Measurements from ENCODE around the gene RPP40.
"Not testable (repeated sequence)": the region's sequence is repeated elsewhere in the genome, so short reads cannot be mapped to it uniquely, and the experiment has no call there.

RPP40 gene, protein sequence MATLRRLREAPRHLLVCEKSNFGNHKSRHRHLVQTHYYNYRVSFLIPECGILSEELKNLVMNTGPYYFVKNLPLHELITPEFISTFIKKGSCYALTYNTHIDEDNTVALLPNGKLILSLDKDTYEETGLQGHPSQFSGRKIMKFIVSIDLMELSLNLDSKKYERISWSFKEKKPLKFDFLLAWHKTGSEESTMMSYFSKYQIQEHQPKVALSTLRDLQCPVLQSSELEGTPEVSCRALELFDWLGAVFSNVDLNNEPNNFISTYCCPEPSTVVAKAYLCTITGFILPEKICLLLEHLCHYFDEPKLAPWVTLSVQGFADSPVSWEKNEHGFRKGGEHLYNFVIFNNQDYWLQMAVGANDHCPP

DNA sequence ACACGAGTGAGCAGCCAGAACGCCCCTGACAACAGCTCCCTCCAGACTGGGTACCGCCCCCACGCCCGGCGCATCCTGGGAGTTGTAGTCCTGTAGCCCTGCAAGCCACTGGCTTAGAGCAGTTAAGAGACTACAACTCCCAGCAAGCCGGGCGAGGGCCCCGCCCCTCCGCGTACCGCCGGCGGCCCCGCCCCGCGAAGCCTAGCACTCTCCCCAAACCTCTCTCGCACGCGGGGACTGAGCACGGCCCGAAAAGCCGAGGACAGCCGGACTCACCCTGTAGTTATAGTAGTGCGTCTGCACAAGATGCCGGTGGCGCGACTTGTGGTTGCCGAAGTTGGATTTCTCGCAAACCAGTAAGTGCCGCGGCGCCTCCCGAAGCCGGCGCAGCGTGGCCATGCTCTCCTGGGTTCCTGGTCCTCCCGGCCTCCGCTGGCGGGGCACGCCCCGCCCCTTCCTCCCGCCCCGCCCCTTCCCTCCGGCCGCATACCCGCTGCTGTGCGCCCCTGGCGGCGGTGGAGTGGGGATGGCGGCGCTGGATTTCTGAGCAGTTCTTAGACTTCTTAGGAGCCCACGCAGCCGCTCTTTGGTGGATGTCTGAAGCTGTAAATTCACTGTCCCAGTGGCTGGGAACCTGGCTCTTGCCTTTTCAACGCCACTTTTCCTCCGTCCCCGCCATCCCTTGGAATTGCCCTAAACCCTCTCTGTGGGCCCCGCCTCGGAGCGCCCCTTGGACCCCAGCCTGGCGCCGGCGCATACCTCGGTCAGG lies at the start of gene RPP40:
Gene RPP40 (minus strand): TSS at position 434 of the 769 bp plus-strand sequence. CDS start 35 bp downstream, at position 399.
- DNase-seq (ENCODE audit: low spot score), result peak; percentile 97

DNA sequence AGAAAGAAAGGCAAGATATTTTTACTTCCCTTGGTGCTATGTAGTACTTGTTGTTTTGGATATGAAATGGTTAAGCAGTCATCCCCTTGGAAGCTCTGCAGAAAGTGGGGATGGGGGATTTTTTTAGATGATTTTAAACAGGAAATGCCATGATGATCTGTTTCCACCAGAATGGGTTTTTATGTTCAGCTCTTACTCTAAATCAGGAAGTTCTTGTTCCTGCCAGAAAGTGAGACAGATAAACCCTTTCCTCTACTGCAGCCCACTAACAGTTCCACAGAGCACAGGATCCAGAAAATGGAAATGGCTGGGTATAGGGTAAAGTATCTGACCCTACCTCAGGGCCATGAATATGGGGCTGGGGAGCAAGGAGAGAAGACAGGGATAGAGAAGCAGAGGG lies 49.2 kb upstream of the RPP40 start:
- DNase-seq (ENCODE audit: low spot score), result no peak

DNA sequence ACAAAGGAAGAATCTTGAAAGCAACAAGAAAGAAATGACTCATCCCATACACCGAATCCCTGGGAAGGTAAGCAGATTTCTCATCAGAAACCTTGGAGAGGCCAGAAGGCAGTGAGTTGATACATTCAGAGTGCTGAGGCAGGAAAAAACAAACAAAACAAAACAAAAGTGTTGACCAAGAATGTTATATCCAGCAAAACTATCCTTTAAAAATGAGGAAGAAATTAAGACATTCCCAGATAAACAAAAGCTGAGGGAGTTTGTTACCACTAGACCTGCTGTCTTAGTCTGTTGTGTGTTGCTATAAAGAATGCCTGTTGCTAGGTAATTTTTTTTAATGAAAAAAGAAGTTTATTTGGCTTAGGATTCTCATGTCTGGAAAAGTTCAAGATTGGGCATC lies 47.6 kb upstream of the RPP40 start:
- DNase-seq (ENCODE audit: low spot score), result no peak

DNA sequence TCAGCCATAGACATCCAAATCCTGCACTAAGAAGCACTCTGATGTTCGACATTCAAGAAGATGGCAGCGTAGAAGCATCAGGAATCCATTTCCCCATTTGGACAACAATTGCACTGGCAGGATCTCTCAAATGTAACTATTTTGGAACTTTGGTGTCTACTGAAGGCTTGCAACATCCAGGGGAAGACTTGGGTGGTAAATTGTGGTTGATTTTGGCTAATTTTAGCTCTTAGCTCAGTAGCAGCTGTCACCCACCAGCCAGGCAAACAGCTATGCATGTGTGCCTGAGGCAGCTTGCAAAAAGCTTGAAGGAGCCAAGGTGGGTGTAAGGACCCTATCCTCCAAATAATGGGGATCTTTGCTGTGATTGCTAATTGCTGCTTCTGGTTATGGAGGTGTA lies 46.2 kb upstream of the RPP40 start:
- DNase-seq (ENCODE audit: low spot score), result no peak

DNA sequence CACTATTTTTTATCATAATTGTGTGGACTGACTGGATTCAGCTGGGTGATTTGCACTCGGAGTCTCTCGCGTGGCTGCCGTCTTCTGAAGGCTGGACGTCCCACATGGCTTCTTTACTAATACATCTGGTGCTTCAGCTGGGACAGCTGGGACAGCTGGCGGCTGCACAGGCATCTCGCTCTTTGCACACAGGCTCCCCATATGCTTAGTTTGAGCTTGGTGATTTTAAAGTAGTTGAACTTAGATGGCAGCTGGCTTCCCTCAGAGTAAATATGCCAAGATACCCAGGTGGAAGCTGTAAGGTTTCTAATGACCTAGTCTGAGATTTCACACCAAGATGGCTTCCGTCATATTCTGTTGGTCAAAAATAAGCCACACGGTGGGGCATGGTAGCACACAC lies 42.6 kb upstream of the RPP40 start:
- no peak for DNase-seq (ENCODE audit: low spot score)

DNA sequence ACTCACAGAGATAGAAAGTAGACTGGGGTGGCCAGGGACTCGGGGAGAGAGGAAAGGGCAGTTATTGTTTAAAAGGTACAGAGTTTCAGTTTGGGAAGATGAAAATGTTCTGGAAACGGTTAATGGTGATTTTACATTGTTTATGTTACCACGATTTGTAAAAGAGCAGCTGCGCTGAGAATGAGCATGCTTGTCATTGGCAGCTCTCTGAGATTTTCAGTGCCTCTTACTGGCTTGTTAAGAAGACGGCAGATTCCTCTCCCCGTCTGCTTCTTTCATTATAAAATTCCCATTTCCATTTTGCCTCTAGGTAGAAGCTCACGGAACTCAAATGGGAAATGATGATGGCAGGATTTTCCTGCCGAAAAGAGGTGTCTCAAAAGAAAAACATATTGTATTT lies 41.6 kb upstream of the RPP40 start:
- no peak for DNase-seq (ENCODE audit: low spot score)

DNA sequence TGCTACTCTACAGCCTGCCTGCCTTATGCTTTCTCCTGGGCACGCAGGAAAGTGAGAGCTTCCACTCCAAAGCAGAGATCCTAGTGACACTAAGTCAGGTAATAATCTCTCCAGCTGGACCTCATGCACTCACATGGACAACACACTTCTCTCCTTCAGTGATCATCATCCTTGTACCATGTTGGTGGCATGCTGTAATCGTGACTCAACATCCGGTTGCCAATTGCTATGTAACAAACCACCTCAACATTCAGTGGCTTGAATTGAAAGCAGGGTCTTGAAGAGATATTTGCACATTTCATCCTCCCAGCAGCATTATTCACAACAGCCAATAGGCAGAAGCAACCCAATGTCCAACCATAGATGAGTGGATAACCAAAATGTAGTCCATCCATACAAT lies 41.0 kb upstream of the RPP40 start:
- no peak for DNase-seq (ENCODE audit: low spot score)

DNA sequence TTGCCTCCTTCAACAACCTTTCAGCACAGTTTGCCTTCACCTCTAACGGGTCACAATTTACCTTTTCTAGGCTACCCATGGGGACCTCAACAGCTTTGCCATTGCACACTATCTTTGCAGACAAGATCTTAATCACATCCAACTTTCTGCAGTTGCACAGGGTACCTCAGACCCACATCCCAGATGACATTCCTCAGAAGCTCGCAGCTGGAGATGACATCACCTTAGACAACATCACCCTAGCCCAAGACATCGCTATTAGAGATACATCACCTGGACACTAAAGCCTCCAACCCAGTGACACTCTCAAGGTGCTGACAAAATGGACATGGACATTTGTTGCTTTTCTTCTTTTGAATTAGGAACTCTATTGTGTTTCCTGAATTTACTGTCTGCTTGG lies 38.6 kb upstream of the RPP40 start:
- no peak for DNase-seq (ENCODE audit: low spot score)

DNA sequence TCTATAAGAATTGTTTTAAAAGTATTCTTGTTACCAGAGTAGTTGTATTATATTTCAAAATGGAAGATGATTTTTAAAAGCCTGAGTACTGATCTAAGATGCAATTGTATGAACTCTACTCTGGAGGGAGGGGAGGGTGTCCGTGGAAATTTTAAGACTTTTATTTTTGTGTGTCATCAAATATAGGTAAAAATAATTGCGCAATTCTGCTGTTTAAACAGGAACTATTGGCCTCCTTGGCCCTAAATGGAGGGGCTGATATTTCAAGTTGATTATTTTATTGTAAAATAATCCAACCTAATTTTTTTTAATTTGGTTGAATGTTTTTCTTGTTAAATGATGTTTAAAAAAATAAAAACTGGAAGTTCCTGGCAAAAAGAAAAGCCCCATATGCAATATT lies 38.1 kb upstream of the RPP40 start:
- DNase-seq (ENCODE audit: low spot score), result no peak

DNA sequence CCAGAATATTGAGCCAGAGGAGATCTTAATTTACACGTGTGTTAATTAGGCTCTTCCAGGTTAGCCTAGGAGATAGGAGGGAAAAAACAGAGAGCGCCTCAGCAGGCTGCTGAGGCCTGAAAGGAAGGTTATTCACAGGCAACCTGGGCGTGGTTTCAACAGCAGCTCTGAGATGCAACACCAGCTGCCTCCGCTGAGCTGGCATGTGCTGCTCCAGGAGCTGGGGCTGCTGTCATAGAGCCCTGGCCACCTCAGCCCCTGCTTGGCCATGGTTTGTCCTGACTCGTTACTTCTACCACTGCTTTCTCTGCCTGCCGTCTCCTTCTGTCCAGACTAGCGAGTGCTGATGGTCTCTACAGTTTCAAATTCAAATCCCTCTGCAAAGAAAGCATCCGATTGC lies 32.4 kb upstream of the RPP40 start:
- no peak for DNase-seq (ENCODE audit: low spot score)

DNA sequence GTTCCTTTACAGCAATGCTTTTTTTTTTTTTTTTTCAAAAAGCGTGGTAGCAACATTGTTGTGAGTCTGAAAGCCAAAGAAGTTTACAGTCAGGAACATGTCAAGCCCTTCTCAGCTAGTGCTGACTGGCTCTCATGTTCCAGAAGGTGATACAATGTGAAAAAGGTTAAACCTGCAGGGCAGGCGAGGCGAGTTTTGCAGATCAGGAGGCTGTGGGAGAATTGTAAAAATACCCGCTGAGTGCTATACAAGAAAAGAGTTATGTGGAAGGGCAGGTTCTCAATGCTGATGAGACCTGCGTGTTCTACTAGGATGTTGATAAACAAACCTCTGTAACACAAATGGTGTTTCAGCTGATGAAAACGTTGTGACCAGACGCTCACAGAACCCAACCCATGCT lies 30.9 kb upstream of the RPP40 start:
- DNase-seq (ENCODE audit: low spot score), result no peak

DNA sequence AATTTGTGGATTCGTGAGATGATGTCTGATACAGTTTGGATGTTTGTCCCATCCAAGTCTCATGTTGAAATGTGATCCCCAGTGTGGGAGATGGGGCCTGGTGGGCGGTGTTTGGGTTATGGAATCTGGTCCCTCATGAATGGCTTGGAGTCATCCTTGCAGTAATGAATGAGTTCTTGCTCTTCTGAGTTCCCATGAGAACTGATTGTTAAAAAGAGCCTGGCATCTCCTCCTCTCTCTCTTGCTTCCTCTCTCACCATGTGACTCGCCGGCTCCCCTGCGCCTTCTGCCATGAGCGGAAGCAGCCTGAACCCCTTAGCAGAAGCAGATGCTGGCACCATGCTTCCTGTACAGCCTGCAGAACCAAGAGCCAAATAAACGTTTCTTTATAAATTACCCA lies 30.5 kb upstream of the RPP40 start:
- DNase-seq (ENCODE audit: low spot score), result no peak

DNA sequence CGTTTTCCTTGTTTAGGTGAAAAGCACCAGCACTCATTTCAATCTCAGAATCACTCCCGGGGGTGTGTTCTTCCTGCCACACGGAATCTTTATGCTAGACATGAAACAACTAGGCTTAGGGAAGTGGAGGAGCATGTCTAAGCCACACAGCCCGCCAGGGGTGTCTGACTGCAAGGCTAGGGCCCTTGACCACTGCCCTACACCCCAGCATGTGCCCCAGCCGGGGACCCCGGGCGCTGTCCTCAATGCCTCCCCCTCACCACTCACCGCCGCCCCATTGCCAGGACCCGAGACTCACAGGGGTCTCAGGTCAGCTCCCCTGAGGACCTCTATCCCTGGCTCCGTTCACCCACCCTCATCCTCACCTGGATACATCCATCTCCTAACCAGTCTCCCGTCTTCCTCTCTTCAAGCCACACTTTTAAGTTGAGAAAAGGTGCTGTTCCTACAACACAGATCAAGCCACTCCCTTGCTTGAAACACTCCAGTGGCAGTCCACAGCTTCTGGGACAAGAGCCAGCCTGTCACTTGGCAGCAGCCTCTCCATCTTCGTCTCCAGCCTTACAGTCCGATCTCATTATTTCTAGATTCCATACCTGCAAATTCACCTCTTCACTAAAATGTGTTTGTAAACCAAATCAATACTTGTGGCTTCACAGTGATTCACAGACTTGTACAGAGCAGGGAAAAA lies 29.5 kb upstream of the RPP40 start:
- DNase-seq (ENCODE audit: low spot score), result not testable (repeated sequence)

DNA sequence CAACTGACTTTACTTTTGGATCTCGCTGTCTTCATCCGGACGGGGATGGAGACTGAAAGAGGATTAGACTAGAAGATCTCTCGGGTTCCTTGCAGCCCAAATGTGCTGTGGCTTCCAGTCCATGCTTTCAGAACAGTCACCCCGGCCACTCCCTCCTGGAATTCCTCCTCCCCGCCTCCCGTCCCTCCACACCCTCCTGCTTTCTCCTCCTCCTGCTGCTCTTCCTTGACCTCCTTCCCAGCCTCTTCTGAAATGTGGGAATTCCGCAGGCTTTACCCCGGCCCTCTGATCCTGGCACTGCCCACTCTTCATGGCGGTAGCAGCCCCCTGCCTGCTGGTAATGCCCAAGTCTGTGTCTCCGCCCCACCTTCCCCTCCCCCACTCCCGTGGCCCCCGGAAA lies 28.9 kb upstream of the RPP40 start:
- DNase-seq (ENCODE audit: low spot score), result peak; percentile 65

DNA sequence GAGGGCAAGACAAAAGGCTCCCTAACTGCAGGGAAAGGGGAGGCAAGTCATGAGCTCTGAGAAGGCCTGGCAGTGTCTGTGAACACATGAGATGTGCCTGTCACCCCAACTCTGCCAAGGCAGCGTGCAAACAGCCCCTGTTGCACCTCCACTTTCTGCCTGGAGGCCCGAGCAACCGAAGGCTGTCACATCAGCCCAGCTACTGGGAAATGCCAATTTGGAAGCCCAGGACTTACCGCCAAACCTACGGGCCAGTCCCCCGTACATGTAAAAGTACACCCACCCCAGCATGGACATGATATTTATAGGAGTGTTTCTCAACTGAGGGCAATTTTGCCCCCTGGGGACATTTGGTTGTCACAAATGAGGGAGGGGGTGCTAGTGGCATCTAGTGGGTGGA lies 27.3 kb upstream of the RPP40 start:
- no peak for DNase-seq (ENCODE audit: low spot score)

DNA sequence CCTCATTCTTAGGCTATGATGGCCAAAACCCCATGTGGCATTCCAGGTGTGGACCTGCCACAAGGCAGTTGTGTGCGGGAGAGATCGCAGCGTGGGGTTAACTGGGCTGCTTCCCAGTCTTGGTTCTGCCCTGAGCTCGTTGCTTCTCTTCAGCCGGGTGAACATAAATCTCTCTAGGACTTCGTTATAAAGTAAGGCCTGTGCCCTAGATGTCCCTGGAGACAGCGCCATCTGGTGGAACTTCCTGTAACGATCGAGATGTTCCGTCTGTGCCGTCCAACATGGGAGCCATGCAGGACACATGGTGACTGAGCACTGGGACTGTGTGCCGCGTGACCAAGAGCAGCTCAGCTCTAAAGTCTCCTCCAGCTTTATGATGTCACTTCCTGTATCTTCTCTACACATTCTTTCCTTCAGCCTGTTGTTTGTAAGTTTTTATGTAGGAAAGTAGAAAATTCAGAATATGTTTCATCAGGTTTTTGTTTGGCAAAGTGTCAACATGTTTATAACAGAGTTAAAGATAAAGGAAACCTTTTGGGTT lies 26.8 kb upstream of the RPP40 start:
- DNase-seq (ENCODE audit: low spot score), result peak; percentile 18

DNA sequence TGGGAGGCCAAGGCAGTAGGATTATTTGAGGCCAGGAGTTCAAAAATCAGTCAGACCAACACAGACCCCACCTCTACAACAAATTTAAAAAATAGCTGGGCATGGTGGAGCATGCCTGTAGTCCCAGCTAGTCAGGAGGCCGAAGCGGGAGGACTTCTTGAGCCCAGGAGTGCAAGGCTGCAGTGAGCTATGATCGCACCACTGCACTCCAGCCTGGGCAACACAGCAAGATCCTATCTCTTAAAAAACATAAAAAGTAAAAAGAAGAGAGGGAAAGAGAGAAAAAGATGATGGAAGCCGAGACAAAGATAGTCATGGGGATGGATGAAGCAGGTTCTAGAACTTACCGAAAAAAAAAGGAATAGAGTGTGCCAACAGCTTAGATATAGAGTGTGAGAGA lies 25.8 kb upstream of the RPP40 start:
- DNase-seq (ENCODE audit: low spot score), result no peak

DNA sequence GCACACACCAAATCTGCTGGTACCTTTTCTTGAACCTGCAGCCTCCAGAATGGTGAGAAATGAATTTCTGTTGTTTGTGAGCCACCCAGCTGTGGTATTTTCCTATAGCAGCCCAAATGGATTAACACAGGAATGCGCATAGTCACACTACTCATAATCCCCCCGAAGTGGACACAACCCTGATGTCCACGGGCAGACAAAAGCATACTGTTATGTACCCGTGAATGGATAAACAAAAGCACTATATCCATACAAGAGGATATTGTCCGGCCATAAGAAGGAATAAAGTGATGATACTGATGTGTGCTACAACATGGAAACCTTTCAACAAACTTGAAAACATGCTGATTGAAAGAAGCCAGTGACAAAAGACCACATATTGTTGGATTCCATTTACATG lies 25.1 kb upstream of the RPP40 start:
- no peak for DNase-seq (ENCODE audit: low spot score)

DNA sequence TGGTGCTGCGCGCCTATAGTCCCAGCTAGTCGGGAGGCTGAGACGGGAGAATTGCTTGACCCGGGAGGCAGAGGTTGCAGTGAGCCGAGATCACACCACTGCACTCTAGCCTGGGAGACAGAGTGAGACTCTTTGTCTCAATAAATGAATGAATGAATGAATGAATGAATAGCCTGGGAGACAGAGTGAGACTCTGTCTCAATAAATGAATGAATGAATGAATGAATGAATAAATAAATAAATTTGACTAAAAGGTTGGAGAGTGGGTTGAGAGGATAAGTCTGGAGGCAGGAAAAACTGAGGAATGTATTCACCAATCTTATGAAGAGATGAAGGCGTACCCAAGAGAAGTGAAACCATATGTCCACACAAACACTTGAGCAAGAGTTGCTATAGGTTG lies 24.5 kb upstream of the RPP40 start:
- no peak for DNase-seq (ENCODE audit: low spot score)

DNA sequence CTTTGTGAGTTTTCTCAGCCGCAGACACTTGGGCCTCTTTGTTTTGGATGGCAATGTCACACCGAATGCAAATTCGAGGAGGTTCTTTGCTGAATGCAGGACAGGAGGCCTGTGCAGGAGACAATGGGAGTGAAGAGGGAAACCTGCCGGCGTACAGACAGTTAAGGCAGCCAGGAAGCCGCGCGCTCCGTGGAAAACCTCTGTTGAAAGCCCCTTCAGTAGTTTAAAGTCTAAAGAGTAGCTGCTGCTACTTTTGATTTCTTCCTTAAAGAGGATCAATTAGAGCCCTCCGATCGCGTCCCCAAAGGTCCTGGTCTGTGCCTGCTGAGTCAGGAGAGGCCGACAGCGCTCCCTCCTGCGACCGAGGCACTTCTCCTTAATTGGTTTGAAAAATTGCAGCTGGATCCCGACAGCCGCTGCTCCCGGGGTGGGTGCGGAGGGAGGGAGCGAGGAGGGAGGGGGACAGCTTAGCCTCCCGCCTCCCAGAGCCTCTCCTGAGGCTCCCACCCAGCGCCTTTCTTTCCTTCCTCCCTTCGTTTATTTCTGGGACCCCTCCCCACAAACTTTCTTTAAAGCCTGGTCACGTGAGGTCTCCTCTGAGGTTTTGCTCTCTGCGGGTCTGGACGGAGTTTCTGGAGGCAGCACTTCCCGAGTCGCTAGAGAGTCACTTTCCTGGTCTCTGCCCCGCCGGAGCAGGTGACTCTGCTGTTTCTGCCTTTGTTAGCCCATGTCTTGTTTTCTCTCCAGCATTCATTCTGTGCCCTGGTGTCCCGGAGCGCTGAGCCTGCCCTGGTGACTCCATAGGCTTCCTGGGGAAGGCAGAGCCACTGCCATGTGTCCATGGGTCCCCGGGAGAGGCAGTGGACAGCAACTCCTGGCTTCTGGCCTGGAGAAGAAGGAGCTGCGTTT lies 22.3 kb upstream of the RPP40 start:
- DNase-seq (ENCODE audit: low spot score), result no peak

DNA sequence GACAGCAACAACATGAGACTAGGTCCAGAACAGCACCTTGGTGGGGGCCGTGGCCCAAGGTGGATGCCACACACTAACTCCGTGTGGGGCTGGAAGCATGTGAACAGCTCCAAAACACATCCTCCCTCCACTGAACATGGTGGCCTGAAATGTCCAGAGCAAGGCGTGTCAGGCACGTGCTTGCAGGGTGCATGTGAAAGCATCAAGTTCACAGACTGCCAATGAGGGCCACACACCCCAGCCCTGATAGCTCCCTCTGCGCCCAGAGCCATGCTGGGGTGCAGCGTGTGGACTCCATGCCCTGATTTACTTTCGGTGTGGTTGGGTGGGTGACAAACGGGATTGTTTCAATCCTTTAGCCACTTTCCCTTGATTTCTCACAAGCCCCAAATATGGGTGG lies 20.1 kb upstream of the RPP40 start:
- no peak for DNase-seq (ENCODE audit: low spot score)

DNA sequence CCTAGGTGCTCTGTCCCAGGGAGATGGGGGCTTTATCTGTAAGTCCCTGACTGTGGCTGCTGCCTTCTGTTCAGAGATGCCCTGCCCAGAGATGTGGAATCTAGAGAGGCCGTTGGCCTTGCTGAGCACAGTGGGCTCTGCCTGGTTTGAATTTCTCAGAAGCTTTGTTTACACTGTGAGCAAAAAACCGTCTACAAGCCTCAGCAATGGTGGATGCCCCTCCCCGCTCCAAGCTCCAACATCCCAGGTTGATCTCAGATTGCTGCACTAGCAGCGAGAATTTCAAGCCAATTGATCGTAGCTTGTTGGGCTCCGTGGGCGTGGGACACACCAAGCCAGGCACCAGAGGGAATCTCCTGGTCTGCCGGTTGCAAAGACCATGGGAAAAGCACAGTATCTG lies 16.3 kb upstream of the RPP40 start:
- no peak for DNase-seq (ENCODE audit: low spot score)
